SK-N-SH (cell line): Measurements from ENCODE around the gene KCNB1. TPM values are rescaled to one million over a fixed set of nuclear protein-coding genes. Genes with fewer than 3 reads are reported as not detected.

ENCODE experiments used
- CTCF ChIA-PET: fragments of 300-600, 350-600 bp; formaldehyde crosslinking; extraction: SDS; loops from one replicate; lab custom pipeline; 2021; lab: Yijun Ruan, JAX
- POLR2A ChIA-PET: fragments of 350-600 bp; sonication (Branson Sonifier 250); formaldehyde crosslinking; extraction: SDS; loops from one replicate; lab custom pipeline; 2020; ENCODE audit warnings: antibody characterized with exemption, inconsistent platforms; lab: Yijun Ruan, JAX
- DNase-seq: peaks from one replicate; pipeline ENCODE4 v3.0.0; 2012
- H2AFZ ChIP-seq: fragments of 200-600 bp; sonication (generic); 2 replicates; pipeline ENCODE4 v1.8.1; 2016; ENCODE audit warnings: antibody characterized with exemption, mild to moderate bottlenecking, low read depth
- H3F3A ChIP-seq: fragments of 200-600 bp; sonication (generic); replicated peaks from 2 replicates; pipeline ENCODE3; 2016; ENCODE audit warnings: antibody characterized with exemption, mild to moderate bottlenecking; ENCODE audit not compliant: insufficient read depth
- H3K27ac ChIP-seq, 2 experiments: fragments of 200-500 bp in 1 of 2; fragments of 200-600 bp in 1 of 2; sonication (Bioruptor generic) in 1 of 2; sonication (generic), shearing (Covaris generic) in 1 of 2; 2 replicates each; pipeline versions ENCODE4 v1.5.1 to v1.6.1; 2014 to 2016; ENCODE audit warnings: low read depth in 2 of 2, inconsistent platforms in 1 of 2, low read length in 1 of 2, mild to moderate bottlenecking in 1 of 2, mixed read lengths in 1 of 2
- H3K27me3 ChIP-seq: fragments of 200-600 bp; sonication (generic), shearing (Covaris generic); 2 replicates; pipeline ENCODE4 v1.6.1; 2016; ENCODE audit warnings: mixed run types; ENCODE audit not compliant: insufficient read depth
- H3K36me3 ChIP-seq, 2 experiments: fragments of 200-500 bp in 1 of 2; fragments of 200-600 bp in 1 of 2; sonication (Bioruptor generic) in 1 of 2; sonication (generic) in 1 of 2; replicated peaks in 1 of 2; 2 replicates each; pipeline versions ENCODE3 to v1.5.1; 2014 to 2016; ENCODE audit warnings: low read length in 1 of 2, mild to moderate bottlenecking in 1 of 2; ENCODE audit not compliant: insufficient read depth in 2 of 2, control insufficient read depth in 1 of 2
- H3K4me1 ChIP-seq, 2 experiments: fragments of 200-500 bp in 1 of 2; fragments of 200-600 bp in 1 of 2; sonication (Bioruptor generic) in 1 of 2; sonication (generic), shearing (Covaris generic) in 1 of 2; 2 replicates each; pipeline versions ENCODE4 v1.5.1 to v1.6.1; 2014 to 2016; ENCODE audit warnings: low read depth in 1 of 2, low read length in 1 of 2, mixed run types in 1 of 2; ENCODE audit not compliant: insufficient read depth in 2 of 2, control insufficient read depth in 1 of 2
- H3K4me2 ChIP-seq: fragments of 200-600 bp; sonication (generic), shearing (Covaris generic); 2 replicates; pipeline ENCODE4 v1.6.1; 2017; ENCODE audit warnings: mixed run types
- H3K4me3 ChIP-seq, 2 experiments: fragments of 200-500 bp in 1 of 2; fragments of 200-600 bp in 1 of 2; sonication (Bioruptor generic) in 1 of 2; sonication (generic), shearing (Covaris generic) in 1 of 2; 2 replicates each; pipeline versions ENCODE4 v1.5.1 to v1.8.1; 2014 to 2016; ENCODE audit warnings: low read depth in 2 of 2, inconsistent platforms in 1 of 2, low read length in 1 of 2, mild to moderate bottlenecking in 1 of 2, mixed read lengths in 1 of 2, moderate library complexity in 1 of 2
- H3K79me2 ChIP-seq: fragments of 200-600 bp; sonication (generic); 2 replicates; pipeline ENCODE4 v1.8.1; 2017; ENCODE audit warnings: mild to moderate bottlenecking; ENCODE audit not compliant: insufficient read depth
- H3K9ac ChIP-seq: fragments of 200-600 bp; sonication (generic); 2 replicates; pipeline ENCODE4 v1.6.1; 2017; ENCODE audit warnings: mixed run types
- H3K9me2 ChIP-seq: fragments of 200-600 bp; sonication (generic); 2 replicates; pipeline ENCODE4 v1.6.1; 2017; ENCODE audit warnings: mixed run types
- H3K9me3 ChIP-seq: fragments of 200-600 bp; sonication (generic); 2 replicates; pipeline ENCODE4 v1.6.1; 2017; ENCODE audit warnings: mixed run types, mild to moderate bottlenecking, moderate library complexity
- H4K20me1 ChIP-seq: fragments of 200-600 bp; sonication (generic); 2 replicates; pipeline ENCODE4 v1.6.1; 2017; ENCODE audit warnings: mild to moderate bottlenecking, mixed run types; ENCODE audit not compliant: insufficient read depth
- CHD2 ChIP-seq: fragments of 150-350 bp; IDR thresholded peaks from 2 replicates; pipeline ENCODE4 v1.6.1; 2018; ENCODE audit warnings: low read length; ENCODE audit not compliant: partially characterized antibody
- EZH2phosphoT487 ChIP-seq: fragments of 200-600 bp; sonication (generic); IDR thresholded peaks from 2 replicates; pipeline ENCODE4 v1.6.1; 2017; ENCODE audit warnings: low read depth, mixed run types, mild to moderate bottlenecking, antibody characterized with exemption, moderate library complexity, borderline replicate concordance
- FOSL2 ChIP-seq: IDR thresholded peaks from 2 replicates; pipeline ENCODE4 v1.4.0; 2012; ENCODE audit warnings: low read depth, mild to moderate bottlenecking, moderate library complexity, borderline replicate concordance
- MXI1 ChIP-seq: IDR thresholded peaks from 2 replicates; pipeline ENCODE4 v1.6.1; 2012; ENCODE audit warnings: mild to moderate bottlenecking, low read depth, low read length, improper control_type of control experiment
- NRF1 ChIP-seq: IDR thresholded peaks from 2 replicates; pipeline ENCODE4 v1.6.1; 2012; ENCODE audit warnings: low read depth, mild to moderate bottlenecking, low read length
- RFX5 ChIP-seq: IDR thresholded peaks from 2 replicates; pipeline ENCODE4 v1.6.1; 2012; ENCODE audit warnings: mild to moderate bottlenecking, improper control_type of control experiment, low read length
- TEAD4 ChIP-seq: IDR thresholded peaks from 2 replicates; pipeline ENCODE4 v1.4.0; 2012; ENCODE audit warnings: mild to moderate bottlenecking, borderline replicate concordance; ENCODE audit not compliant: insufficient read depth
- WGBS: methylation state at CpG from one replicate; pipeline ENCODE4 v1.1.6; 2017; ENCODE audit warnings: low lambda C conversion rate; 5-methylcytosine and 5-hydroxymethylcytosine counted together
- polyA plus RNA-seq, 3 experiments: library from polyadenylated mRNA; depleted of rRNA; stranded (reverse); fragments of >200 nt; gene quantifications; 2 replicates each; pipeline ENCODE4 v1.2.3, GENCODE V29; 2012
- TF ChIP-seq, protein P1 (sequence below): IDR thresholded peaks from 2 replicates; pipeline ENCODE4 v1.4.0; 2012; ENCODE audit warnings: low read depth, borderline replicate concordance
- TF ChIP-seq, protein P2 (sequence below): fragments of 200-600 bp; sonication (generic); IDR thresholded peaks from 2 replicates; pipeline ENCODE4 v1.6.1; 2017; ENCODE audit warnings: antibody characterized with exemption, mild to moderate bottlenecking, moderate library complexity

KCNB1 gene
- polyA plus RNA-seq, 1 of the 3 experiments (the other 2 are of a cell fraction), result 0.82 TPM

DNA sequence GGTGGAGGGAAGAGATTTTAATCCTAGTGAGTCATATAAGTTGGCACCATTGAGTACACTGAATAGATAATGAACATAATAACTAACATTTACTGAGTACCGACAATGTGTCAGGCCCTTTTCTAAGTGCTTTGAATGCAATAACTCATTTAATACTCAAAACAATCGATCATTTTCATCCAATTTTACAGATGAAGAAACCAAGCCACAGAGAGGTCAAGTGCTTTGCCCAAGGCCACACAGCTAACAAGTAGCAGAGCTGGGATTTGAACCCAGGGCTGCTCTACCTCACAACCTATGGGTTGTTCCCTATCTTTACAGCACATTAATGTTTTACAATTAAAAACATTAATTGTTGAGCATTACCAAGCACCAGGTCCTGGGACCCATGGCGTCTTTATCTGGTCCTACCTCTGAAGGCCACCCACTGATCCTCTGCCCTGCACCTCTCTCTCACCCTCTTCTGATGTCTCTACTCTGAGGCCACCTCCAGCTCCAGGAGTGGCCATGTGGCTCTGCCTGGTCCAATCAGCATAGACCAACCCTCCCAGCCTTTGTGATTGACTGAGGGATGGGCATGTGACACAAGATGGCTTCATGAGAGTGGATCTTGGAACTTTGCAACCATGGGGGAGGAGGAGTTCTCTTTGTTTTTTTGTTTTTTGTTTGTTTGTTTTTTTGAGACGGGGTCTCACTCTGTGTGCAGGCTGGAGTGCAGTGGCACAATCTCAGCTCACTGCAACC is 83.9 kb downstream of the KCNB1 start:
- no peaks in the 10 kb centered on the region for H3K27me3 ChIP-seq
- no peaks in the 10 kb centered on the region for H3K9me3 ChIP-seq
- no peaks in the 10 kb centered on the region for H3K9me2 ChIP-seq
- H3K4me1 ChIP-seq, result no peaks in the 10 kb centered on the region; a peak in 1 of 4 replicates
- no peaks in the 10 kb centered on the region for H3K36me3 ChIP-seq
- no peaks in the 10 kb centered on the region for H3K79me2 ChIP-seq
- ChIA-PET CTCF (interaction anchor here (0.6 to 2.5 kb wide), 4 partner anchors 13 to 86 kb away, joined by 3 to 13 read pairs (median 4); no protein-coding TSS in a partner anchor), POLR2A (no interaction called here)
- TF ChIP-seq NRF1, result no peak
- TF ChIP-seq, protein P1, sequence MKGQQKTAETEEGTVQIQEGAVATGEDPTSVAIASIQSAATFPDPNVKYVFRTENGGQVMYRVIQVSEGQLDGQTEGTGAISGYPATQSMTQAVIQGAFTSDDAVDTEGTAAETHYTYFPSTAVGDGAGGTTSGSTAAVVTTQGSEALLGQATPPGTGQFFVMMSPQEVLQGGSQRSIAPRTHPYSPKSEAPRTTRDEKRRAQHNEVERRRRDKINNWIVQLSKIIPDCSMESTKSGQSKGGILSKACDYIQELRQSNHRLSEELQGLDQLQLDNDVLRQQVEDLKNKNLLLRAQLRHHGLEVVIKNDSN, result peak; percentile 31; the same call in 1 of the 2 replicates
- TF ChIP-seq, all 33 proteins: peak for 1
- no peak overlapping the region for H2AFZ ChIP-seq
- H3K4me2 ChIP-seq, result no peak overlapping the region
- H4K20me1 ChIP-seq, result no peaks in the 10 kb centered on the region
- no peak overlapping the region for H3K27ac ChIP-seq
- H3F3A ChIP-seq, result no peaks in the 10 kb centered on the region
- no peak overlapping the region for H3K4me3 ChIP-seq
- no peak for DNase-seq
- no peak overlapping the region for H3K9ac ChIP-seq
- WGBS, result 81% methylated on average over 4 of the region's 4 CpGs

DNA sequence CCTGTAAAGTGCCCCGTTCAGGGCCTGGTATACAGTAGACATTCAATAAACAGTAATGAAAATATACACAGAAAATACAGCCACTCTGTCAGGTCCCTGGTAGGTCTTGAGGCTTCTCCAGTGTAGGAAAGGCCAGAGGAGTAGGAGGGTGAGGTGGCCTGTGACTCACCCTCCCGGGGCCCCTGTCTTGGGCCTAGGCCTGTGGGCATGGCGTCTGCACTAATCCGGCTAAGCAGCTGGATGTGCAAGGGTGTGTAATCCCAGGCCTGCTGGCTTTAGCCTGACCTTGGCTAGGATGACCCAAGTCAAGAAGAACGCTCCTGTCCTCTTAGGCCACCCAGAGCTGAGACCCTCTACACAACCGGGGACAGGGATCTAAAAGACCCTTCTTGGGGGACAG is 84.9 kb downstream of the KCNB1 start:
- no peak overlapping the region for H3K4me3 ChIP-seq
- no peak overlapping the region for H3K27ac ChIP-seq
- ChIA-PET POLR2A (interaction anchor here (0.7 kb wide), 1 partner anchor 77 kb away, joined by 3 read pairs; no protein-coding TSS in a partner anchor), CTCF (interaction anchor here (1.0 to 2.5 kb wide), 5 partner anchors 10 to 87 kb away, joined by 3 to 13 read pairs (median 4); no protein-coding TSS in a partner anchor)
- H3K9ac ChIP-seq, result no peak overlapping the region
- no peaks in the 10 kb centered on the region for H3K9me2 ChIP-seq
- TF ChIP-seq MXI1, result no peak
- no peak for TF ChIP-seq RFX5
- no peak for TF ChIP-seq TEAD4
- TF ChIP-seq FOSL2, result peak; percentile 35; the same call in 1 of the 2 replicates
- TF ChIP-seq, all 33 proteins: peak for 1
- Histone ChIP-seq H3K36me3 (no peaks in the 10 kb centered on the region), H3K4me2 (no peak overlapping the region), H3K79me2 (no peaks in the 10 kb centered on the region), H4K20me1 (no peaks in the 10 kb centered on the region), H3F3A (no peaks in the 10 kb centered on the region), H2AFZ (no peak overlapping the region), H3K9me3 (no peaks in the 10 kb centered on the region), H3K27me3 (no peaks in the 10 kb centered on the region), H3K4me1 (no peaks in the 10 kb centered on the region; a peak in 1 of 4 replicates)
- DNase-seq, result no peak
- 51% methylated on average over 6 of the region's 6 CpGs for WGBS

DNA sequence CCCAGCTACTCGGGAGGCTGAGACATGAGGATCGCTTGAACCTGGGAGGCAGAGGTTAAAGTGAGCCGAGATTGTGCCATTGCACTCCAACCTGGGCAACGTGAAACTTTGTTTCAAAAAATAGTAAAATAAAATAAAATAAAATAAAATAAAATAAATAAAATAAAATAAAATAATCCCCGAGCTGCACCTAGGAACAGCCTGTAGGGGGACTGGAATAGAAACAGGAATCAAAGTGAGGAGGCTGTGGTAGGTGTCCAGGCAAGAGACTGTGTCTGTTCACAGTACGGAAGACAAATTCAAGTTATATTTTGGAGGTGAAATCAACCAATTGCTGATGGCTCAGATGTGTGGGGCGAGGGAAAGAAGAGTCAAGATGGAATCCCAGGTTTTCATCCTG is 86.2 kb downstream of the KCNB1 start:
- H3K4me3 ChIP-seq, result no peak overlapping the region
- no peak overlapping the region for H2AFZ ChIP-seq
- no peaks in the 10 kb centered on the region for H3K36me3 ChIP-seq
- H3K4me1 ChIP-seq, result no peaks in the 10 kb centered on the region; a peak in 1 of 4 replicates
- H3K27ac ChIP-seq, result no peak overlapping the region
- CTCF ChIA-PET, result interaction anchor here (0.8 to 2.4 kb wide), 6 partner anchors 9 to 88 kb away, joined by 3 to 11 read pairs (median 6); no protein-coding TSS in a partner anchor
- 90% methylated on average over 7 of the region's 7 CpGs for WGBS
- no peak overlapping the region for H3K4me2 ChIP-seq
- no peaks in the 10 kb centered on the region for H3K27me3 ChIP-seq
- H4K20me1 ChIP-seq, result no peaks in the 10 kb centered on the region
- H3K9me3 ChIP-seq, result no peaks in the 10 kb centered on the region
- TF ChIP-seq, protein P2, sequence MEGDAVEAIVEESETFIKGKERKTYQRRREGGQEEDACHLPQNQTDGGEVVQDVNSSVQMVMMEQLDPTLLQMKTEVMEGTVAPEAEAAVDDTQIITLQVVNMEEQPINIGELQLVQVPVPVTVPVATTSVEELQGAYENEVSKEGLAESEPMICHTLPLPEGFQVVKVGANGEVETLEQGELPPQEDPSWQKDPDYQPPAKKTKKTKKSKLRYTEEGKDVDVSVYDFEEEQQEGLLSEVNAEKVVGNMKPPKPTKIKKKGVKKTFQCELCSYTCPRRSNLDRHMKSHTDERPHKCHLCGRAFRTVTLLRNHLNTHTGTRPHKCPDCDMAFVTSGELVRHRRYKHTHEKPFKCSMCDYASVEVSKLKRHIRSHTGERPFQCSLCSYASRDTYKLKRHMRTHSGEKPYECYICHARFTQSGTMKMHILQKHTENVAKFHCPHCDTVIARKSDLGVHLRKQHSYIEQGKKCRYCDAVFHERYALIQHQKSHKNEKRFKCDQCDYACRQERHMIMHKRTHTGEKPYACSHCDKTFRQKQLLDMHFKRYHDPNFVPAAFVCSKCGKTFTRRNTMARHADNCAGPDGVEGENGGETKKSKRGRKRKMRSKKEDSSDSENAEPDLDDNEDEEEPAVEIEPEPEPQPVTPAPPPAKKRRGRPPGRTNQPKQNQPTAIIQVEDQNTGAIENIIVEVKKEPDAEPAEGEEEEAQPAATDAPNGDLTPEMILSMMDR, result peak; percentile 16; the same call in 1 of the 2 replicates
- TF ChIP-seq EZH2phosphoT487 (no peak), CHD2 (no peak)
- TF ChIP-seq, all 33 proteins: peak for 1
- H3K79me2 ChIP-seq, result no peaks in the 10 kb centered on the region
- H3K9me2 ChIP-seq, result no peaks in the 10 kb centered on the region
- no peaks in the 10 kb centered on the region for H3F3A ChIP-seq
- no peak overlapping the region for H3K9ac ChIP-seq
- POLR2A ChIA-PET, result interaction anchor here (0.7 kb wide), 1 partner anchor 76 kb away, joined by 4 read pairs; no protein-coding TSS in a partner anchor
- DNase-seq, result no peak
